Calu3 (cell line): Measurements from ENCODE around the gene ASTN2. TPM values are rescaled to one million over a fixed set of nuclear protein-coding genes. Genes with fewer than 3 reads are reported as not detected.

Experiments used
- BruUV-seq: library from RNA; stranded (reverse); fragments of 400-500 nt; replicated peaks from 2 replicates; lab custom pipeline; 2021; lab: Mats Ljungman, UMichigan
- CTCF ChIA-PET: fragments of 300-600 bp; sonication (Branson Sonifier 250); formaldehyde crosslinking; loops from one replicate; lab custom pipeline; 2022; ENCODE audit warnings: antibody characterized with exemption; lab: Charles Lee
- DNase-seq: peaks from one replicate; pipeline ENCODE4 v3.0.0; 2022
- H3K27ac Mint-ChIP-seq: one replicate; pipeline ENCODE4 v1.8.0; 2022; ENCODE audit warnings: mixed read lengths; ENCODE audit not compliant: unreplicated experiment
- H3K27me3 Mint-ChIP-seq: one replicate; pipeline ENCODE4 v1.8.0; 2022; ENCODE audit warnings: mixed read lengths; ENCODE audit not compliant: unreplicated experiment
- H3K36me3 Mint-ChIP-seq: one replicate; pipeline ENCODE4 v1.8.0; 2022; ENCODE audit warnings: mild to moderate bottlenecking, moderate library complexity, mixed read lengths; ENCODE audit not compliant: insufficient read depth, unreplicated experiment
- H3K4me1 Mint-ChIP-seq: one replicate; pipeline ENCODE4 v1.8.0; 2022; ENCODE audit warnings: mild to moderate bottlenecking, low read depth, mixed read lengths; ENCODE audit not compliant: unreplicated experiment
- H3K4me3 Mint-ChIP-seq: one replicate; pipeline ENCODE4 v1.8.0; 2022; ENCODE audit warnings: mild to moderate bottlenecking, low read depth, moderate library complexity, mixed read lengths; ENCODE audit not compliant: unreplicated experiment
- H3K9me3 Mint-ChIP-seq: one replicate; pipeline ENCODE4 v1.8.0; 2022; ENCODE audit warnings: low read depth, mixed read lengths; ENCODE audit not compliant: unreplicated experiment
- intact Hi-C: fragments of 100-400 bp; cut with micrococcal nuclease; formaldehyde crosslinking; loops from one replicate; pipeline ENCODE4 v1.10.0; 2022; ENCODE audit not compliant: unreplicated experiment
- total RNA-seq: library from RNA; stranded (reverse); gene quantifications from 2 replicates; pipeline ENCODE4 v1.2.3, GENCODE V29; 2022
- TF ChIP-seq, protein P1 (sequence below): fragments of 200-600 bp; IDR thresholded peaks from one replicate; pipeline ENCODE4 v1.8.0; 2022; ENCODE audit warnings: antibody characterized with exemption; ENCODE audit not compliant: unreplicated experiment

The ASTN2 gene
- total RNA-seq, 1 experiment from 2014 or later = 1.7 TPM

GRCh38 chr9:116706310-116707290 is 708.3 kb downstream of the ASTN2 start:
- H3K4me1 Mint-ChIP-seq = no peaks in the 10 kb centered on the region
- no peak overlapping the region for H3K27ac Mint-ChIP-seq
- no peak overlapping the region for H3K4me3 Mint-ChIP-seq
- TF ChIP-seq, protein P1, sequence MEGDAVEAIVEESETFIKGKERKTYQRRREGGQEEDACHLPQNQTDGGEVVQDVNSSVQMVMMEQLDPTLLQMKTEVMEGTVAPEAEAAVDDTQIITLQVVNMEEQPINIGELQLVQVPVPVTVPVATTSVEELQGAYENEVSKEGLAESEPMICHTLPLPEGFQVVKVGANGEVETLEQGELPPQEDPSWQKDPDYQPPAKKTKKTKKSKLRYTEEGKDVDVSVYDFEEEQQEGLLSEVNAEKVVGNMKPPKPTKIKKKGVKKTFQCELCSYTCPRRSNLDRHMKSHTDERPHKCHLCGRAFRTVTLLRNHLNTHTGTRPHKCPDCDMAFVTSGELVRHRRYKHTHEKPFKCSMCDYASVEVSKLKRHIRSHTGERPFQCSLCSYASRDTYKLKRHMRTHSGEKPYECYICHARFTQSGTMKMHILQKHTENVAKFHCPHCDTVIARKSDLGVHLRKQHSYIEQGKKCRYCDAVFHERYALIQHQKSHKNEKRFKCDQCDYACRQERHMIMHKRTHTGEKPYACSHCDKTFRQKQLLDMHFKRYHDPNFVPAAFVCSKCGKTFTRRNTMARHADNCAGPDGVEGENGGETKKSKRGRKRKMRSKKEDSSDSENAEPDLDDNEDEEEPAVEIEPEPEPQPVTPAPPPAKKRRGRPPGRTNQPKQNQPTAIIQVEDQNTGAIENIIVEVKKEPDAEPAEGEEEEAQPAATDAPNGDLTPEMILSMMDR = no peak
- CTCF ChIA-PET = no interaction called here
- BruUV-seq = no TSS peak
- H3K36me3 Mint-ChIP-seq = no peaks in the 10 kb centered on the region
- DNase-seq = no peak
- intact Hi-C loops = no loop called here
- H3K27me3 Mint-ChIP-seq = no peaks in the 10 kb centered on the region
- peaks cover 2% of the 10 kb centered on the region for H3K9me3 Mint-ChIP-seq

DNA sequence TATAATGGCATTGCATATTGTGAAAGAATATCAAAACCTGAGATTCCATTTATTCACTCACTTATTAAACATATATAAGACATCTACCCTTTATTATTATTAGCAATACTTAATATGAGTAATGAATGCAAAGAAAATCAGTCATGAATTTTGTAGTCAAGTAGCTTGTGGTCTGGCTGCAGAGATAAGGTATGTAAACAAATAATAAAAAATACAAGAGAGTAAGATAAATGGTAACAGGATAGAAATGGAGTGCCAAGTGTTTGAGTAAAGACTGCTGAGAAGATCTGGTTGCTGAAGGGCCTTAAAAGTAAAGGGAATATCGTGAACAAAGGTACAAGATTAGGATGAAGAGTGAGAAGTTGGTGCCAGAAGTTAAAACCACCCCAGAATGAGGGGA is 709.3 kb downstream of the ASTN2 start:
- no peak for DNase-seq
- H3K4me1 Mint-ChIP-seq = no peaks in the 10 kb centered on the region
- no peak overlapping the region for H3K4me3 Mint-ChIP-seq
- no peaks in the 10 kb centered on the region for H3K27me3 Mint-ChIP-seq
- peaks cover 2% of the 10 kb centered on the region for H3K9me3 Mint-ChIP-seq
- TF ChIP-seq, protein P1 = no peak
- H3K27ac Mint-ChIP-seq = no peak overlapping the region
- intact Hi-C loops = no loop called here
- no TSS peak for BruUV-seq
- CTCF ChIA-PET = no interaction called here
- H3K36me3 Mint-ChIP-seq = no peaks in the 10 kb centered on the region

DNA sequence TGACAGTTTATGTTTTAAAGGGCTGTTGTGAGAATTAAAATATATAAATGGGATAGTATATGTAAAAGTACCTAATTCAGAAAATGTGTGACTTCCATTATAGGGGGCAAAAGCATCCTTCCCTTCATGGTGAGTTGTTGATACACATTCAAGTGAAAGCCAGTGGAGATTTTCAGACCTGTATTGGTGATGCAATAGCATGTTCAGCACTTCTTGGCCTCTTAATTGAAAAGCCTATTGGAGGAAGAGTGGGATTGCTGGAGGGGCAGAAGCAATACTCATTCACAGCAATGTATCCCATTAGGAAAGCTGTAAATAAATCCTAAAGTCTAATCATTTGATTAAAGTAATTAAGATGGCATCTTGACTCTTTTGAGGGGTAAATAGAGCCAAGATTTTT is 710.4 kb downstream of the ASTN2 start:
- H3K4me1 Mint-ChIP-seq = no peaks in the 10 kb centered on the region
- intact Hi-C loops = no loop called here
- no peaks in the 10 kb centered on the region for H3K36me3 Mint-ChIP-seq
- peaks cover 2% of the 10 kb centered on the region for H3K9me3 Mint-ChIP-seq
- no peak for DNase-seq
- H3K4me3 Mint-ChIP-seq = no peak overlapping the region
- CTCF ChIA-PET = no interaction called here
- H3K27ac Mint-ChIP-seq = no peak overlapping the region
- BruUV-seq = no TSS peak
- H3K27me3 Mint-ChIP-seq = no peaks in the 10 kb centered on the region
- TF ChIP-seq, protein P1 = no peak

DNA sequence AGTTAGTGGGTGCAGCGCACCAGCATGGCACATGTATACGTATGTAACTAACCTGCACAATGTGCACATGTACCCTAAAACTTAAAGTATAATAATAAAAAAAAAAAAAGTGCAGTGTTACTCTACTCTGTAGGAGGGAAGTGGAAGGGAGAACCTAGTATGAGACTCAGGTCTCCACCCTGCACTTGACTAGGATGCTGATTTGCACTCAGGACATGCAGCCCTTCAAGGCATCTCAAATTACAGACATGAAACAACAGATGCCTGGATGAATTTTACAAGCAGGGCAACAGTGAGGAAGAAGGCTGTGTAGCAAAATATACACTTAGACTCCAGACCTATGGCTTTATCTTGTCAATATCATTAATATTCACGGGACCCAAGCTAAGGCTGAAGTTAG is 711.2 kb downstream of the ASTN2 start:
- Mint-ChIP-seq H3K4me1 (no peaks in the 10 kb centered on the region), H3K4me3 (no peak overlapping the region), H3K36me3 (no peaks in the 10 kb centered on the region), H3K27me3 (no peaks in the 10 kb centered on the region), H3K9me3 (peaks cover 2% of the 10 kb centered on the region), H3K27ac (no peak overlapping the region)
- no TSS peak for BruUV-seq
- CTCF ChIA-PET = no interaction called here
- no peak for DNase-seq
- intact Hi-C loops = no loop called here
- TF ChIP-seq, protein P1 = no peak
